Measurements from ENCODE around the gene TULP4.

DNA sequence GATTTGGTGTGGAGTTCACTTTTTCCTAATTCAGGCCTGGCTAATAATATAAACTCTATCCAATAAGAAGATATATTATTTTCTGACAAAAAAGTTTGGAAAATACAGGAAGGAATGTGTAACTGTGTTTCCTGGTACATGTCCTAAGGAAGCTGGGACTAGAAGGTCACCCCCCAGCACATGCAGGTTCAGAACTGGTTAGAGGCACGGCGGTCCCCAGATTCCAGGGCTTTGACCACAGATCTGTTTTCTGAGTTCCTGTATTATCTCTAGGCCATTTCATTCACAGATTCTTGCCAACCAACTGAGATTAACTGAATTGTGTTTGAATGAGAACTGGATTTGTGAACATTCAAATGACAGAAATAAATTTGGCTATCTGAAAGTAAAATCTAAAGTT lies 94.5 kb downstream of the TULP4 start:
- TF ChIP-seq POLR2AphosphoS5 (IDR thresholded peaks at IDR 0.05): no peak
- TF ChIP-seq, protein P1, sequence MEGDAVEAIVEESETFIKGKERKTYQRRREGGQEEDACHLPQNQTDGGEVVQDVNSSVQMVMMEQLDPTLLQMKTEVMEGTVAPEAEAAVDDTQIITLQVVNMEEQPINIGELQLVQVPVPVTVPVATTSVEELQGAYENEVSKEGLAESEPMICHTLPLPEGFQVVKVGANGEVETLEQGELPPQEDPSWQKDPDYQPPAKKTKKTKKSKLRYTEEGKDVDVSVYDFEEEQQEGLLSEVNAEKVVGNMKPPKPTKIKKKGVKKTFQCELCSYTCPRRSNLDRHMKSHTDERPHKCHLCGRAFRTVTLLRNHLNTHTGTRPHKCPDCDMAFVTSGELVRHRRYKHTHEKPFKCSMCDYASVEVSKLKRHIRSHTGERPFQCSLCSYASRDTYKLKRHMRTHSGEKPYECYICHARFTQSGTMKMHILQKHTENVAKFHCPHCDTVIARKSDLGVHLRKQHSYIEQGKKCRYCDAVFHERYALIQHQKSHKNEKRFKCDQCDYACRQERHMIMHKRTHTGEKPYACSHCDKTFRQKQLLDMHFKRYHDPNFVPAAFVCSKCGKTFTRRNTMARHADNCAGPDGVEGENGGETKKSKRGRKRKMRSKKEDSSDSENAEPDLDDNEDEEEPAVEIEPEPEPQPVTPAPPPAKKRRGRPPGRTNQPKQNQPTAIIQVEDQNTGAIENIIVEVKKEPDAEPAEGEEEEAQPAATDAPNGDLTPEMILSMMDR (IDR thresholded peaks at IDR 0.05): no peak
- no peak for TF ChIP-seq POLR2A (IDR thresholded peaks at IDR 0.05)
